GM19099 (cell line): ENCODE data around the gene OPN4.

ENCODE experiments used
- POLR2A ChIP-seq: IDR thresholded peaks from 3 replicates; pipeline ENCODE4 v1.6.1; 2011; ENCODE audit warnings: low read depth; ENCODE audit not compliant: insufficient read length; ENCODE audit errors: extremely low read depth

The OPN4 gene

GRCh38 chr10:86644152-86644793 lies 10.1 kb upstream of the OPN4 start:
- TF ChIP-seq POLR2A, result no peak

GRCh38 chr10:86644794-86645445 lies 9.4 kb upstream of the OPN4 start:
- no peak for TF ChIP-seq POLR2A

GRCh38 chr10:86646532-86646931 lies 7.8 kb upstream of the OPN4 start:
- TF ChIP-seq POLR2A, result no peak

GRCh38 chr10:86646933-86647332 lies 7.4 kb upstream of the OPN4 start:
- no peak for TF ChIP-seq POLR2A

- no peak for TF ChIP-seq POLR2A
These were observed 6.3 kb upstream of the OPN4 start for GRCh38 chr10:86647773-86648703.

GRCh38 chr10:86648704-86649427 lies 5.5 kb upstream of the OPN4 start:
- TF ChIP-seq POLR2A, result no peak

GRCh38 chr10:86649471-86650150 lies 4.7 kb upstream of the OPN4 start:
- no peak for TF ChIP-seq POLR2A

- TF ChIP-seq POLR2A, result no peak
These were observed 4.2 kb upstream of the OPN4 start for GRCh38 chr10:86650151-86650550.

GRCh38 chr10:86651021-86651471 lies 3.3 kb upstream of the OPN4 start:
- no peak for TF ChIP-seq POLR2A

- no peak for TF ChIP-seq POLR2A
These were observed 2.6 kb upstream of the OPN4 start for GRCh38 chr10:86651631-86652331.

GRCh38 chr10:86652361-86653202 lies 1.8 kb upstream of the OPN4 start:
- no peak for TF ChIP-seq POLR2A

- no peak for TF ChIP-seq POLR2A
These were observed 968 bp upstream of the OPN4 start for GRCh38 chr10:86653379-86653778.

GRCh38 chr10:86653987-86654386 lies 360 bp upstream of the OPN4 start:
- TF ChIP-seq POLR2A, result no peak
